Ascending aorta (tissue), 2 donors: ENCODE results near the gene SLC7A6. TPM values are rescaled to one million over a fixed set of nuclear protein-coding genes. Genes with fewer than 3 reads are reported as not detected.
A peak's percentile ranks its signal among the peaks of the same experiment; 100 is the strongest.

Experiments
- DNase-seq, 2 donors: peaks; one replicate each; pipeline ENCODE4 v3.0.0-alpha.2; 2019; ENCODE audit warnings: low spot score in 2 of 2
- H3K27ac ChIP-seq, 2 donors: fragments of 200-600 bp; sonication (generic); one replicate each; pipeline ENCODE4 v1.5.1; 2016 to 2017; ENCODE audit warnings: mild to moderate bottlenecking in 1 of 2
- H3K27me3 ChIP-seq: fragments of 200-600 bp; sonication (generic); one replicate; pipeline ENCODE4 v1.5.1; 2017
- H3K36me3 ChIP-seq, 2 donors: fragments of 200-600 bp; sonication (generic); one replicate each; pipeline ENCODE4 v1.5.1; 2016
- H3K4me1 ChIP-seq, 2 donors: fragments of 200-600 bp; sonication (generic); one replicate each; pipeline ENCODE4 v1.5.1; 2016 to 2017; ENCODE audit warnings: mild to moderate bottlenecking in 1 of 2
- H3K4me3 ChIP-seq, 2 donors: fragments of 200-600 bp; sonication (generic); one replicate each; pipeline ENCODE4 v1.5.1; 2016 to 2017; ENCODE audit warnings: mild to moderate bottlenecking in 1 of 2
- H3K9me3 ChIP-seq, 2 donors: fragments of 200-600 bp; sonication (generic); one replicate each; pipeline ENCODE4 v1.5.1; 2016
- intact Hi-C: fragments of 100-400 bp; cut with DNase I; formaldehyde crosslinking; loops from one replicate; pipeline ENCODE4 v1.15.1; 2023
- total RNA-seq: library from RNA; depleted of rRNA; stranded (reverse); fragments of >200 nt; gene quantifications from one replicate; pipeline ENCODE4 v1.1.0, GENCODE V29; 2016
- TF ChIP-seq, protein P1 (sequence below), 3 experiments: fragments of 200-600 bp in 2 of 3; fragments of 450-650 bp in 1 of 3; sonication (generic) in 2 of 3; IDR thresholded peaks; one replicate each; pipeline ENCODE4 v1.5.1; 2016 to 2019; ENCODE audit warnings: antibody characterized with exemption in 3 of 3, mild to moderate bottlenecking in 1 of 3, moderate library complexity in 1 of 3

Gene SLC7A6
- total RNA-seq, 1 donor from 2014 or later = 27.7 TPM

DNA sequence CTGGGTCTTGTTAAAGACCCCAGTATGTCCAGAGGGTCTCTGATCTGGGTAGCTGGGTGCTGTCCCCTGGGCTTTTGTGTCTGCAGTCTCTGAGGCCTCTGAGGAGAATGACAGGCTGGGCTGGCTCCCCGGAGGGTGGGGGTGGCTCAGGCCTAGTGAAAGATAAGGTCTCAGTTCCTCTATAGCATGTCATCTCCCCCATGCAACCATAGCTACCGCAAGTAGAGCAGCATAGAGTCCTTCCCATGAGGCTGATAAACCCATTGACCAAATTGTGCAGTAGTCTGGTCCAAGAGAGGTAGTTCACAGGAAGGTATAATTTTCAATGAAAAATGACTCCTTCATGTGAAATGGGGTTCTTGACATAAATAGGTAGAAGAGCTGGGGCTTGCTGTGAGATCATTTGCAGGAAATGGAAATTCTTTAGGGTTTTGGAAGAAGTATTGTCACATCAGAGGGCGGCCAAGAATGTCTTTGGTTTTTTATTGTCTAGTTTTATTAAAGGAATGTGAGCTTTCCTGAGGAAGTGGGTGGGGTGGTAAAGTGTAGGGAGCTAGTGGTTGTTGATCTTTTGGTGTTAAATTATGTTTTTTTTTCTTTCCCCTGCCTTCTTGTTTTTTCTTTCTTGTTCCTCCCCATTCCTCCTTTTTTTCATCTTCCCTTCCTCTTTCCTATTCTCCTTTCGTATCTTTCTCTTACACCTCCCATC lies 25.4 kb downstream of the SLC7A6 start:
- TF ChIP-seq, protein P1, sequence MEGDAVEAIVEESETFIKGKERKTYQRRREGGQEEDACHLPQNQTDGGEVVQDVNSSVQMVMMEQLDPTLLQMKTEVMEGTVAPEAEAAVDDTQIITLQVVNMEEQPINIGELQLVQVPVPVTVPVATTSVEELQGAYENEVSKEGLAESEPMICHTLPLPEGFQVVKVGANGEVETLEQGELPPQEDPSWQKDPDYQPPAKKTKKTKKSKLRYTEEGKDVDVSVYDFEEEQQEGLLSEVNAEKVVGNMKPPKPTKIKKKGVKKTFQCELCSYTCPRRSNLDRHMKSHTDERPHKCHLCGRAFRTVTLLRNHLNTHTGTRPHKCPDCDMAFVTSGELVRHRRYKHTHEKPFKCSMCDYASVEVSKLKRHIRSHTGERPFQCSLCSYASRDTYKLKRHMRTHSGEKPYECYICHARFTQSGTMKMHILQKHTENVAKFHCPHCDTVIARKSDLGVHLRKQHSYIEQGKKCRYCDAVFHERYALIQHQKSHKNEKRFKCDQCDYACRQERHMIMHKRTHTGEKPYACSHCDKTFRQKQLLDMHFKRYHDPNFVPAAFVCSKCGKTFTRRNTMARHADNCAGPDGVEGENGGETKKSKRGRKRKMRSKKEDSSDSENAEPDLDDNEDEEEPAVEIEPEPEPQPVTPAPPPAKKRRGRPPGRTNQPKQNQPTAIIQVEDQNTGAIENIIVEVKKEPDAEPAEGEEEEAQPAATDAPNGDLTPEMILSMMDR (IDR thresholded peaks at IDR 0.05) = no peak
- no peaks in the 10 kb centered on the region for H3K9me3 ChIP-seq
- intact Hi-C loops = no loop called here
- no peak for DNase-seq
- H3K4me1 ChIP-seq = peaks cover 18 to 36% of the 10 kb centered on the region in 2 donors
- H3K27ac ChIP-seq = peak overlapping the region; percentile 47 to 85
- no peaks in the 10 kb centered on the region for H3K27me3 ChIP-seq
- peaks cover 45 to 49% of the 10 kb centered on the region in 2 donors for H3K36me3 ChIP-seq
- H3K4me3 ChIP-seq = no peak overlapping the region

DNA sequence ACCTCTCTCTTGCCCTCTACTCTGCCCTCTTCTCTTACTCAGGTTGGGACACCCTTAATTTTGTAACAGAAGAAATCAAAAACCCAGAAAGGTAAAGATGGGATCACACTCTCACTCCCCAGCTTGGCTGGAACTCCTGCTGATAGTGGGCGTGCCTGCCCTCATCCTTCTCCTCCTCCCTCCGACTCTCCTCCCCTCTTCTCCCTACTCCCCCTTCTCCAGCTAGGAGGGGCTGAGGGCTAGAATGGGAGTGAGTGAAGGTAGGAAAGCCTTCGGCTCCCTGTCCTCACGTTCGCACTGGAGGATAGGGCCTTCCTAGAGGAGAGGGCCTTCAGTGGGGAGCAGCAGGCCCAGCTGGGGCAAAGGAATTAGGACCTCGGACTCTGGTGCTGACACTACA lies 26.1 kb downstream of the SLC7A6 start:
- Histone ChIP-seq H3K9me3 (no peaks in the 10 kb centered on the region), H3K27me3 (no peaks in the 10 kb centered on the region), H3K4me3 (no peak overlapping the region), H3K4me1 (peaks cover 18 to 36% of the 10 kb centered on the region in 2 donors), H3K36me3 (peaks cover 49 to 51% of the 10 kb centered on the region in 2 donors), H3K27ac (peak overlapping the region; percentile 47 to 85)
- TF ChIP-seq, protein P1 (IDR thresholded peaks at IDR 0.05) = no peak
- DNase-seq = no peak
- intact Hi-C loops = no loop called here

DNA sequence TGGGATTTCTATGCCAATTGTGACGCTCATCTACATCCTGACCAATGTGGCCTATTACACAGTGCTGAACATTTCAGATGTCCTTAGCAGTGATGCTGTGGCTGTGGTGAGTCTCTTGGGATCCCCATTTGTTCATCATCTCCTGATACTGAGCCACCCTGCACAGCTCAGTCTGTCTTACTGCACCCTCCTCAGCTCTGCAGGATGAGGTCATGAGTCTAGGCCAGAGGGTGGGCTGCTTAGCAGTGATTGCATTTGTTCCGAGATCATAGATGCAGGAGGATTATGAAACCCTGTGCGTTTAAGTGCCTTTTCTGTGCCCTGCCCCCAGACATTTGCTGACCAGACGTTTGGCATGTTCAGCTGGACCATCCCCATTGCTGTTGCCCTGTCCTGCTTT lies 26.9 kb downstream of the SLC7A6 start:
- peak overlapping the region in 1 of 2 donors; percentile 47 for H3K27ac ChIP-seq
- H3K4me1 ChIP-seq = peaks cover 18 to 36% of the 10 kb centered on the region in 2 donors
- no peaks in the 10 kb centered on the region for H3K9me3 ChIP-seq
- intact Hi-C loops = no loop called here
- DNase-seq = no peak
- H3K36me3 ChIP-seq = peaks cover 56 to 59% of the 10 kb centered on the region in 2 donors
- H3K4me3 ChIP-seq = no peak overlapping the region
- TF ChIP-seq, protein P1 (IDR thresholded peaks at IDR 0.05) = no peak
- H3K27me3 ChIP-seq = no peaks in the 10 kb centered on the region

DNA sequence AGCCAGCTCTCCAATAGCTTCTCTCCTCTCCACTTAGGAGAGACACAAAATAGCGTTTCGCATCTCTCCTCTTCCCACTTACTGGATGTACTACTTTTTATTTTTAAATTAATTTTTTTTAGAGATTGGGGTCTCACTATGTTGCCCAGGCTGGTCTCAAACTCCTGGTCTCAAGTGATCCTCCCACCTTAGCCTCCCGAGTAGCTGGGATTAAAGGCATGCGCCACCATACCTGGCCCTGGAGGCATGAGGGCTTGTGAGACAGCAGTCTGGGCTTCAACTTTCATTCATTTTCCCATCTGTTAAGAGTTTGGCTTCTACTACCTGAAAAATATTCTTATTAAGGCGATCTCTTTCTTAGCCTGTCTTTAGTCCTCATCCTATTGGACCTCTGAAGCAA lies 28.1 kb downstream of the SLC7A6 start:
- intact Hi-C loops = no loop called here
- H3K27me3 ChIP-seq = no peaks in the 10 kb centered on the region
- no peaks in the 10 kb centered on the region for H3K9me3 ChIP-seq
- TF ChIP-seq, protein P1 (IDR thresholded peaks at IDR 0.05) = no peak
- H3K4me3 ChIP-seq = no peak overlapping the region
- peaks cover 17 to 26% of the 10 kb centered on the region in 2 donors for H3K4me1 ChIP-seq
- peaks cover 62 to 71% of the 10 kb centered on the region in 2 donors for H3K36me3 ChIP-seq
- no peak for DNase-seq
- no peak overlapping the region for H3K27ac ChIP-seq

DNA sequence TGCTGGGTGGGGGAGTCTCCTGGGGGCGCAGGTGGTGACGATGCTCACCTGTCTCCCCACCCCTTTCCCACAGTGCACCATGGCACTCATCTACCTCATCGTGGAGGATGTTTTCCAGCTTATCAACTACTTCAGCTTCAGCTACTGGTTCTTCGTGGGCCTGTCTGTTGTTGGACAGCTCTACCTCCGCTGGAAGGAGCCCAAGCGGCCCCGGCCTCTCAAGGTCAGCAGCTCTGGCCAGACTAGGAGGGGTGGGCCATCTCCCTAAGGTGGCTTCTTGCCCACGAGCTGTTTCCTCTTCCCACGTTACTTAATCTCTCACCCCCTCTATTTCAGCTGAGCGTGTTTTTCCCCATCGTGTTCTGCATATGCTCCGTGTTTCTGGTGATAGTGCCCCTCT lies 32.0 kb downstream of the SLC7A6 start:
- no peaks in the 10 kb centered on the region for H3K27me3 ChIP-seq
- intact Hi-C loops = no loop called here
- H3K36me3 ChIP-seq = peaks cover 81 to 97% of the 10 kb centered on the region in 2 donors
- DNase-seq = no peak
- H3K9me3 ChIP-seq = no peaks in the 10 kb centered on the region
- no peak overlapping the region for H3K4me3 ChIP-seq
- H3K4me1 ChIP-seq = no peaks in the 10 kb centered on the region
- TF ChIP-seq, protein P1 (IDR thresholded peaks at IDR 0.05) = no peak
- H3K27ac ChIP-seq = no peak overlapping the region
